Left lobe of liver (tissue), 2 donors: ENCODE data around the gene R3HDM4. TPM values are rescaled to one million over a fixed set of nuclear protein-coding genes. Genes with fewer than 3 reads are reported as not detected.
"Not testable (repeated sequence)": the region's sequence is repeated elsewhere in the genome, so short reads cannot be mapped to it uniquely, and the experiment has no call there.

Experiments used
- ATAC-seq: fragments of 200-7000 bp; cut with Tn5 transposase; one replicate; pipeline ENCODE4 v1.9.1; 2020; ENCODE audit warnings: mild to moderate bottlenecking, moderate library complexity
- DNase-seq: peaks from one replicate; pipeline ENCODE4 v3.0.0-alpha.2; 2020; ENCODE audit warnings: low spot score
- total RNA-seq: library from RNA; stranded (reverse); gene quantifications from one replicate; pipeline ENCODE4 v1.2.1, GENCODE V29; 2021
- donor health status: DM: no; HTN: no; CAD: no; lungs with moderate emphysema.
- donor health status: DM: no; HTN: yes; CAD: no.

R3HDM4 gene
- 20.9 TPM for total RNA-seq

DNA sequence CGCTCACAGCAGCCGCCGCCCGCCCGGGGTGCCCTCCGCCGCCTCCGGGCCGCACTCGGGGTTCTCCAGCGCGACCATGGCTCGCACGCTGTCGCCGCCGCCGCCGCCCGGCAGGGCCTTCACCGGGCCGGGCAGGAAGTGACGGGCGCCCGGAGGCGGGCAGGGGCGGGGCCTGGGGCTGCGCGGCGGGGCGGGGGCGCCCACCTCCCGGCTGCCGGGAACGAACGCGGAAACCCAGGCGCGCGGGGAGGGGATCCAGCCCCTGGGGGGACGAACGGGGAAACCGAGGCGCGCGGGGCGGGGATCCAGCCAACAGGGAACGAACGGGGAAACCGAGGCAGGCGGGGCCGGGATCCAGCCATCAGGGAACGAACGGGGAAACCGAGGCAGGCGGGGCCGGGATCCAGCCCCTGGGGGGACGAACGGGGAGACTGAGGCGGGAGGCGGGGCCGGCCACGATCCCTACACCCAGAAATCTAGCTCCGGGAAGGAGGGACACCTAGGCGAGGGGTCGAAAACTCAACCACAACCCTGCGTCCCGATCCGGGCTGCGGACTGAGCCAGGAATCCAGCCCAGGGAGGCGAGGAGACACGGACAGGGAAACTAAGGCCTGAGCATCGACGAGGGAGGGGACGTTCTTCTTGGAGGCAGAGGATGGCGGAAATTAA lies at the start of gene R3HDM4:
TSS of gene R3HDM4 (minus strand) at position 140 of the 669 bp plus-strand sequence. CDS start at position 78, 62 bp downstream.
- DNase-seq = peak; percentile 84
- ATAC-seq = peak; percentile 95

DNA sequence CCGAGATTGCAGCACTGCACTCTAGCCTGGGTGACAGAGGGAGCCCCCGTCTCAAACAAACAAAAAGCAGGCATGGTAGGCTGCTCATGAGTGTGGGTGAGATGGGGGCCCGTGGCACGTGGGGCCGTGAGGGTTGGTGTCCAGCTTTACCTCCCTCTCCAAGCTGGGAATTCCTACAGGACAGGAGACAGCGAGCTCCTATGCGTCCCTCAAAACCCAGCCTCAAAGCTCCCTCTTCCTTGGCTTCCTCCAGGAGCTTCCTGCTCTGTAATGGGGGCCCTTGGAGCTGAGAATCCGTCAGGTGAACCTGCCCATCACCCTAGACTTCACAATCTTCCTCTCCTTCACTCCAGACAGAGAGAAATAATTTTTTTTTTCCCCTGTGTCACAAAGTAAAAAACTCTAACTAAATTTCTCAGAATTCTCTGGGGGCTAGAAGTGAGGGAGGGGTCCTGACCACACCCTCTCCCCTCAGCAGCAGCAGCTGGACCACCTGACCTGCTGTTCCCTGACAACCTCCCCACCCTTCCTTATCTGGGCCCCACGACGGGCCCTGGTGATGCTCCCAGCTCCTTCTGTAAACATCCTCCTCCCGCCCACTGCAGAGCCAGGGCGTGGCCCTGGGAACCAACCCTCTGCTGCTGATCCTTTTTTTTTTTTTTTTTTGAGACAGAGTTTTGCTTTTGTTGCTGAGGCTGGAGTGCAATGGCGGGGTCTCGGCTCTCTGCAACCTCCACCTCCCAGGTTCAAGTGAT lies 49.0 kb upstream of the R3HDM4 start:
- ATAC-seq = no peak
- no peak for DNase-seq

DNA sequence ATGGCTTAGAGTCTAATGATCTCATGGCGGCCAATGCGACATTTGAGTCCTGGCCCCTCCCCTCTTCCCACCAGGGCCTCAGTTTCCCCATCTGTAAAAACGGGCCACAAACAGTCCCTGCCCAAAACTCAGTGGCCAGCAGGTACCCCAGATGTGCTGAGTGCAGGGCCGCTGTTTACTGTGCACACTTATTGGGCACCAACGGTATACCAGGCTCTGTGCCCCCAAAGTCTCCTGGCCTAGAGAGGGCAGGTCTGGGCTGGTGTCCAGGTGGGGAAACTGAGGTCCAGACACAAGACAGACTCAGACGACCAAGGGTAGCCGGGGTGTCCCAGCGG lies 47.6 kb upstream of the R3HDM4 start:
- ATAC-seq = no peak
- no peak for DNase-seq

DNA sequence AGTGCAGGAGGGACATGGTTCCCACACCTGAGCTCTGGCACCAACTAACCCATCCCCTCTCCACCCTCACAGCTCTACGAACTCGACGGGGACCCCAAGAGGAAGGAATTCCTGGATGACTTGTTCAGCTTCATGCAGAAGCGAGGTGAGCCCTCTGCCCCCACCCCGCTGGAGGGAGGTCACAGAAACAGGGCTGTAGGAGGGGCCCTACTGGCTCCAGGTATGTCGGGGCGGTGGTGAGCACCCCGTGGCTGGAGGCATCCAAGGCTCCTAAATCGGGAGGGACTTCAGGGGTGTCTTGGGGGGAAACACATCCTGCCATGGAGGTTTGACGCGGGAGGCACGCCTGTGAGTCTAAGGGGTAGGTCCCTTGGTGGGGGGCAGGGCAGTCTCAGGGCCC lies 47.0 kb upstream of the R3HDM4 start:
- DNase-seq = no peak
- no peak for ATAC-seq

DNA sequence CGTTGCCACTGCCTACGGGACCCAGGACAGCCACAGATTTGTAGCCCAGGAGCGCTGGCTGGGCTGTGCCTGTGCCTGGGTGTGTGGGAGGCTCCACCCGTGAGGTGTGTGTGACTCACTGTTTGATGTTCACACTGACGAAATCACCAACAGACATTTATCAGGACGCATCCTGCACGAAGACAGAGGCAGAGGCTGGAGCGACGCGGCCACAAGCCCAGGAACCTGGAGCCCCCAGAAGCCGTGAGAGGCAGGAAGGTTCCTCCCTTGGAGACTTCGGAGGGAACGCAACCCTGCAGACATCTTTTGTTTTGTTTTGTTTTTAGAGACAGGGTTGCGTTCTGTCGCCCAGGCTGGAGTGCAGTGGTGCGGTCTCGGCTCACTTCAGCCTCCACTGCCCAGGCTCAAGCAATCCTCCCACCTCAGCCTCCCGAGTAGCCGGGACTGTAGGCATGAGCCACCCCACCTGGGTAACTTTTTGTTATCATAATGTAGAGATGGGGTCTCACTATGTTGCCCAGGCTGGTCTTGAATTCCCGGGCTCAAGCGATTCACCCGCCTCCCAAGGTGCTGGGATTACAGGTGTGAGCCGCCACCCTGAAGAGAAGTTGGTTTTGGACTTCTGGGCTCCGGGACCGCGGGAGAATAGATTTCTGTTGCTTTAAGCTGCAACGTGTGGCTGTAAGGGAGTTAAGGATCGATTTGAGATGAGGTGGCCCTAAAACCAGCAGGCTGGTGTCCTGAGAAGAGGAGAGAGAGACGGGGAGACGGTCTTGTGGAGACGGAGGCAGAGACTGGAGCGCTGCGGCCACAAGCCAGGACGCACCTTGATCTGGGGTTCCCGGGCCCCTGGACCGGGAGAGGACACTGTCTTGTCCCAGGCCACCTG lies 46.2 kb upstream of the R3HDM4 start:
- ATAC-seq (no peak), DNase-seq (no peak)

DNA sequence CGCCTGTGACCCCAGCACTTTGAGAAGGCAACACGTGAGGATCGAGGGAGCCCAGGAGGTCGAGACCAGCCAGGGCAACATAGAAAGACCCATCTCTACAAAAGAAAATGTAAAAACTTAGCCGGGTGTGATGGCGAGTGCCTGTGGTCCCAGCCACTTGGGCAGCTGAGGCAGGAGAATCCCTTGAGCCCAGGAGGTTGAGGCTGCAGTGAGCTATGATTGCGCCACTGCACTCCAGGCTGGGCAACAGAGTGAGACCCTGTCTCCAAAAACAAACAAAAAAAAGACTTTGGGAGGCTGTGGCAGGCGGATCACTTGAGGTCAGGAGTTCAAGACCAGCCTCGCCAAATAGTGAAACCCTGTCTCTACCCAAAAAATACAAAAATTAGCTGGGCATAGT lies 44.6 kb upstream of the R3HDM4 start:
- not testable (repeated sequence) for DNase-seq, ATAC-seq

DNA sequence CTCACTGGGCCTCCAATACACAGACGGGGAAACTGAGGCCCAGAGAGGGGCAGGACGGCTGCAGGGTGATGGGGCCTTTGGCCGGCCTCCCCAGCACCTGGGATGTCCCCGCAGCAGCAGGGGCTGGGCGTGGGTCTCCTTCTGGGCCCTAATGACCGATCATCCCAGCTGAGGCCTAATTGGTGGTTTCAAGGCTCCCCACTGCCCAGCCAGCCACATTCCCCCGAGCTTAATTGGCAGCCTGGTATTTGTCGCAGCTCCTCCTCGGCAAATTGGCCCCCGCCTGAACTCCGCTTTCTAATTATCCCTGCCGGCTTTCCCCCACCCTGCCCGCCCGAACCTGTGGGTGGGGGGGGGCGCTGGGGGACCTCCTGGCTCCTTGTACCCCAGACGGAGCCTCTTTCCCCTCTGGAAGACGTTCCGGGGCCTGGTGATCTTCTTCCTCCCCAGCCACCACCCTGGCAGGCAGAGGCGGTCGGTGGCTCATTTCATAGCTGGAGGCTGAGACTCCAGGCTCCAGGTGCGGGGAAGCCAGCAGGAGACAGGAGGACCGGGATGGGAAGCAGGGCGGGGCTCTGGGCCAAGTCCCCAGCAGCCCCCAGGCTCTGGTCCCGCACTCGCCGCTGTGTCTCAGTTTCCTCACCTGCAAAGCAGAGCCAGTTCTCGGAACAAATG lies 43.9 kb upstream of the R3HDM4 start:
- no peak for DNase-seq

DNA sequence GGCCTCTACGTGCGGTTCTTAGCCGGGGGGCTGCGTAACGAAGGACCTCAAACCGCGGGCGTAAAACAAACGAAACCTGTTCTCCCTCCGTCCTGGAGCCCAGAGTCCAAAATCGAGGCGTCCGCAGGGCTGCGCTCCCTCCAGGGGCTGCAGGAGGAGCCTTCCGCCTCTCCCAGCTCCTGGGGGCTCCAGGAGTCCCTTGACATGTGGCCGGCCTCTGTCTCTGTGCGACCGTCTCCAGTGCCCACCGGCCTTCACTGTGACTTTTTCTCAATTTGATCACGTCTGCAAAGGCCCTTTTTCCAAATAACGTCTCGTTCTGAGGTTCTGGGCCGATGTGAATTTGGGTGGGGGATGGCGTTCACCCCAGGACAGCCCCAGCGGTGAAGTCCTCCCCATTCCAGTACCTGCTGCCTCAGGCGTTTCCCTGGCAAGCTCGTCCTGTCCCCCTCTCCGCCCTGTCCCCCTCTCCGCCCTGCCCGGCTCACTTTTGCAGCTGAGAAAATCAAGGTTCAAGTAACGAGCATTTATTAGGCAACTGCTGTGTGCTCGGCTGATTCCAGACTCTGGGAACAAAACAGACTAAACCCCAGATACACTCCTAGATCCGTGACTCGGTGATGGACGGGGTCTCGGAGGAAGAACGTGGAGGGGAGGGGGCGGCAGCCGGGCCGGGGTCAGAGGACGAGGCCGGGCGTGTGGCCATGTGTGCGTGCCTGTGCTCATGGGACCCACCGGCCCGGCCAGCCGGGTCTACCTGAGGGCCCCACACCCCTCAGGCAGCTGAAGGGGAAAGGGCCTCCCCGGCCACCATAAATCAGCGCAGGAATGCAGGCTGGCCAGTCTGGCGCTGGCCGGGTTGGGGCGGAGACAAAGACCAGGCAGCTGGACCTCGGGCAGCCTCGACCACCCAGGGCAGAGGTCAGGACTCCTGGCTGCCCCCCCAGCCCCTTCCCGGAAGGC lies 43.1 kb upstream of the R3HDM4 start:
- no peak for ATAC-seq

More for the DNA sequence above, 43.9 kb upstream of the R3HDM4 start:
- no peak for ATAC-seq

DNA sequence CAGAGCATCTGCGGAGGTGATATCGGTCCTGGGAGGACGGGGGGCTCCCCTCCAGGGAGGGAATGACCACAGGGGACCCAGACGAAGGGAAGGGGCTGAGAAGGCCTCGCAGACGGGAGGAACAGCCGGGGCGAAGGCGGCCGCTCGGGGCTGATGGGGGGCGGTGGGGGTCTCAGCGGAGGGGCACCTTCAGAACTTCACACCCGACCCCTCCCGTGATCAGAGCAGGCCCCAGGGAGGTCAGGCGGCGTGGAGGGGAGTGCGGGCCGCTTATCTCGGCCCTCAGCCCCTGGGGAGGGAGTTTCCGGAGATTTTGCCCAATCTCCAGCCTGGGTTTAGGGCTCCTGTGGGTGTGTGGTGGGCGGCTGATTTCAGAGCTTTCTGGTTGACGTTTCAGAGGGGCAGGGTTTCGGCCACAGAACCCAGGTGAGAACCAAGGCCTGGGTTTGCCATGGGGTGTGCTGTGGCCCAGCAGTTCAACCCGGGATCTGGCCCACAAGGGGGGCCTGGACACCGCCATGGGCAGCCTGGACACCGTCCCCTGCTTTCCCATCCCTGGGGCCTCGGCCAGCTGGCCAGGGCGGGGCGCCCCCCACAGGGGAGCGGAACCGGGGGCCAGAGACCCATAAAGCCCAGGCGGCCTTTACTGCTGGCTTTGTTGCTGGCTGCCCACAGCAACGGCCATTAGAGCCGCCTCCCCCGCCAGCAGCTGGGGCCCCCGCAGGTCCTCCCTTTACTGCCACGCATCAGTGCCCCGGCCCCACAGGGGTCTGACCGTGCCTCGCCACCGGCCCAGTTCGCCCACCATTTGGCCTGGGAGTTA lies 41.9 kb upstream of the R3HDM4 start:
- ATAC-seq = no peak
- no peak for DNase-seq

More for the DNA sequence above, 43.1 kb upstream of the R3HDM4 start:
- DNase-seq = no peak

DNA sequence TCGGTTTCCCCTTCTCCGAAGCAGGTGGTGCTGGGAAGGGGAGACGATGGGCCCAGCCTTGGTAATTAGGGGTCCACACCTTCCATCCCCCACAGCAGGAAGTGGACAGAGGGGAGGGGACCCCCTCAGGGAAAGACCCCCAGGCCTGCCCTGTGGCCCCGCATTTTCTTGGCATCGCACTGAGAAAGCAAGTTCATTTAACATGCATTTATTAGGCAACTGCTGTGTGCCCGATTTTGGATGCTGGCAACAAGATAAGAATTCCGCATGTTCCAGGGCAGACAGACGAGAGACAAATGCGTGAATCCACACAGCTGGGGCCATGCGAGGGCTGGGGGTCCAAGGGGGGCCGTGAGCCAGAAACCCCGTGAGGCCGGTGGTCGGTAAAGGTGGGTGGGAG lies 41.3 kb upstream of the R3HDM4 start:
- ATAC-seq (no peak), DNase-seq (no peak)

DNA sequence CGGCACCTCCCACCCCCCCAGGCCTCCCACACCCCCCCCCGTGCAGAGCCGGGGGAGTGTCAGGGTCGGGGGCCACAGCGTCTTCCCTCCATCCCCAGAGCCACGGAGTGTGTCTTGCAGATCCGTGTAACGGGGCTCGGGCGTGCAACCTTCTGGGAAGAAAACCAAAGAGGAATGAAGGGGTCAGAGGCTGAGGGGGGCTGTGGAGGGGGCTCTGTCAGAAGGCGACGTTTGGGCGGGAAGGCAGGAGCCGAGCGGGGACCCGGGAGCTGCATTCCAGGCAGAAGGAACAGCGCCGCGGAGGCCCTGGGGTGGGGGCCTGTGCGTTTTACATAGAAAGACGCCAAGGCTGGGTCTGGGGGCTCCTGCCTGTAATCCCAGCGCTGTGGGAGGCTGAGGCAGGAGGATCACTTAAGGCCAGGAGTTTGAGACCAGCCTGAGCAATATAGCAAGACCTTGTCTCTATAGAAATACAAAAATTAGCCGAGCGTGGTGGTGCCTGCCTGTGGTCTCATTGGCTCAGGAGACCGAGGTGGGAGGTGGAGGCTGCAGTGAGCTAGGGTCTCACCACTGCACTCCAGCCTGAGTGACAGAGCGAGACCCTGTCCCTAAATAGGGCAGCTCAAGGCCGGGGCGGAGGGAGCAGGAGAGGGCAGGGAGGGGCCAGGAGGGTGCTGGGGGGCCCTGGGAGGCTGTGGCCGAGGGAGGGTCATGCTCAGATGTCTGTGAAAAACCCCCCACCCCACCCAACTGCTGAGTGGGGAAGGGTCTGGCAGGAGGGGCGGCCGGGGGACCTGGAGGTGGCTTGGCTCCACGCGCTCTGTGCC lies 40.6 kb upstream of the R3HDM4 start:
- no peak for ATAC-seq
- DNase-seq = no peak

DNA sequence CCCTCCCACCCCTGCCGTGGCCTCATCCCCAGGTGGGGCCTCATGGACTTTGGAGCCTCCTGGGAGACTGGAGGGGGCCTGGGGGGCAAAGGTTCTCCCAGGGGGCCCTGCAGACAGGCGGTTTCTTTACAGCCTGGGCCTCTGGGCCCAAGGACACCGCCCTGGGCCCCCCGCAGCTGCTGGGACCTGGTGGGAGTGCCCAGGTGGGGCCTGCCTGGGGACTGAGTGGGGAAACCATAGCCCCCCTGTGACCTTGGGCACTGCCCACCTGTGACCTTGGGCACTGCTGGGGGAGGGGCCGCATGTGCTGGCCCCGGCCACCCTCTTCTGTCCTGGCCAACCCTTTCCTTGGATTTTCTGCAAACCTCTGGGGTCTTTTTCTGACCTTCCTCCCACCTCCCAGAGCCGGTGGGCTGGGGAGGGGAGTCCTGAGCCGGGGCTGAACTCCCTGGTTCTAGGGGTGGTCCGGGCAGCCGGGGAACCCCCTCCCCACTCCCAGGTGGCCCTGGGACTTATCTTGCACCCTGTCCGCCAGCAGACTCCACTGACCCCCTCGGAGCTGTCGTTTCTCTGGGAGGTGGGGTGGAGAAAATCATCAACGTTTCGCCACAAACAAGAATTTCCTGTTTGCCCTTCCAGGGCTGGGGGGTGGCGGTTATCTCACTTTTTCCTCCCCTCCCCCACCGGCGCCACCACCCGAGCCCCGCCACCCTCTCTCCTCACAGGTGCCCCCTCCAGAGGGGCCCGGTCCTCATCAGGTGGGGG lies 39.8 kb upstream of the R3HDM4 start:
- no peak for ATAC-seq

DNA sequence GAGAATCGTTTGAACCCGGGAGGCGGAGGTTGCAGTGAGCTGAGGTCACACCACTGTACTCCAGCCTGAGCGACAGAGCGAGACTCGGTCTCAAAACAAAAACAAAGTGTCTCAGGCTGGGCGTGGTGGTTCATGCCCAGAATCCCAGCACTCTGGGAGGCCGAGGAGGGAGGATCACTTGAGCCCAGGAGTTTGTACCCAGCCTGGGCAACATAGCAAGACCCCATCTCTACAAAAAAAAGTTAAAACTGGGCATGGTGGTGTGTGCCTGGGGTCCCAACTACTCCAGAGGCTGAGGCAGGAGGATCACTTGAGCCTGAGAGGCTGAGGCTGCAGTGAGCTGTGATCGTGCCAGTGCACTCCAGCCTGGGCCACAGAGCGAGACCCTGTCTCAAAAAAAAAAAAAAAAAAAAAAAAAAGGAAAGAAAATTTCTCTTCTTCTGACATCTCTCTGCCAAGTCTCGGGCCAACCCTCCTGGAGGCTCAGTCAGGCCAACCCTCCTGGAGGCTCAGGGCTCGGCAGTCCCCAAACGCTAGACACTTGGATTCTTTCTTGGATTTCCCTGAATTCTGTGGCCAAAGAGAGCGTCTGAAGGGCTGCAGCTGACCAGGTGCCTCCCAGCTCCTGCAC lies 39.1 kb upstream of the R3HDM4 start:
- ATAC-seq = no peak

More for the DNA sequence above, 39.8 kb upstream of the R3HDM4 start:
- DNase-seq = no peak

DNA sequence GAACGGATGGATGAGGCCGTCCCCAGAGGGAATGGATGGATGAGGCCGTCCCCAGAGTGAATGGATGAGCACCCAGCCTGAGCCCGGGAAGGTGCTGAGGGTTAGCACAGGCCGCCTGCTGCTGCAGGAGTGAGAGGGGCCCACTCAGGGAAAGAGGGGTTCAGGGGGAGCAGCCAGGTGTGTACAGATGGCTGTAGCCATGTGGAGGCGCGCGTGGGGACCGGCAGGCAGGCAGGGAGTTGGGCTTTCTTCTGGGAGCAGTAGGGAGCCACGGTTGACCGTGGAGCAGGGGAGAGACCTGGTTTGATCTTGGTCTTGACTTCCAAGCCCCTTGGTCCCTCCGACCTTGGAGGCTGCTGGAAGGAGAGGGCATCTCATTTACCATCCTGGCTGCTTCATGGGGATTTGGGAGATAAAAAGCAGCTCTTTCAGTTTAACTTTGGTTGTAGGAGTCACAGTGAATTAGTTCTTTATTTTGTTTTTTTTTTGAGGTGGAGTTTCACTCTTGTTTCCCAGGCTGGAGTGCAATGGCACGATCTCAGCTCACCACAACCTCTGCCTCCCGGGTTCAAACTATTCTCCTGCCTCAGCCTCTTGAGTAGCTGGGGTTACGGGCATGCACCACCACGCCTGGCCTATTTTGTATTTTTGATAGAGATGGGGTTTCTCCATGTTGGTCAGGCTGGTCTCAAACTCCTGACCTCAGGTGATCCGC lies 37.5 kb upstream of the R3HDM4 start:
- ATAC-seq = no peak
- no peak for DNase-seq

More for the DNA sequence above, 39.1 kb upstream of the R3HDM4 start:
- no peak for DNase-seq

DNA sequence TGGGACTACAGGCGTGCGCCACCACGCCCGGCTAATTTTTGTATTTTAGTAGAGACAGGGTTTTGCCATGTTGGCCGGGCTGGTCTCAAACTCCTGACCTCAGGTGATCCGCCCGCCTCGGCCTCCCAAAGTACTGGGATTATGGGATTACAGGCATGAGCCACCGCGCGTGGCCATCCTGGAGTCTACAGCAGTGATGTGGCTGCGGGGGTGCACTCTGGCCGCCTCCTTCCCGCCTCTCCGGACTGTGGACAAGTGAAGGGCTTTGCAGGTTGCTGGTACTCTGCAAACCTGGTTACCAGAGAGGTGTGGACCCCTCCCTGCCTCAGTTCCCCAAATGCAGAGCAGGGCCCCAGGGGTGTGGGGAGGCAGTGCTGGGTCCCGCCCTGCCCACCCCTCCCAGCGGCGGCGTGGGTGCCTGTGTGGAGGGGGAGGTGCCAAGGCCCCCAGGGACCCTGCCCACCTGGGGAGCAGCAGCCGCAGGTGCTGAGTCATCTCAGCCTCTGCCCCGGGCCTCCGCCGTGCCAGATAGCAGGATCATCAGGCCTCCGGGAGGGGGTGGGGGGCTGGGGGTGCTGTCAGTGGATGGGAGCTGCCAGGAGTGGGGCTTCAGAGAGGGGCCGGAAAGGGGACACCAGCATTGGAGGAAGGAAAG lies 36.0 kb upstream of the R3HDM4 start:
- no peak for DNase-seq
- ATAC-seq = no peak
